Measurements from ENCODE around the gene NGF.
A peak's percentile ranks its signal among the peaks of the same experiment; 100 is the strongest.

The NGF gene

GRCh38 chr1:115252585-115252984, 85.5 kb downstream of the NGF start:
- TF ChIP-seq CTCF (IDR thresholded peaks at IDR 0.05; ENCODE audit: low read depth, low read length): no peak
- Histone ChIP-seq H3K4me3 (ENCODE audit: low read depth, low read length) (no peak overlapping the region), H3K4me1 (no peaks in the 10 kb centered on the region), H3K9me3 (no peaks in the 10 kb centered on the region), H3K36me3 (no peaks in the 10 kb centered on the region), H3K27me3 (no peaks in the 10 kb centered on the region)
- DNase-seq: no peak

GRCh38 chr1:115251856-115252255, 86.2 kb downstream of the NGF start:
- Histone ChIP-seq H3K9me3 (no peaks in the 10 kb centered on the region), H3K4me1 (no peaks in the 10 kb centered on the region), H3K27me3 (no peaks in the 10 kb centered on the region), H3K4me3 (ENCODE audit: low read depth, low read length) (no peak overlapping the region), H3K36me3 (no peaks in the 10 kb centered on the region)
- no peak for TF ChIP-seq CTCF (IDR thresholded peaks at IDR 0.05; ENCODE audit: low read depth, low read length)
- DNase-seq: peak; percentile 8

- H3K36me3 ChIP-seq: no peaks in the 10 kb centered on the region
- no peaks in the 10 kb centered on the region for H3K27me3 ChIP-seq
- DNase-seq: no peak
- no peak for TF ChIP-seq CTCF (IDR thresholded peaks at IDR 0.05; ENCODE audit: low read depth, low read length)
- no peaks in the 10 kb centered on the region for H3K4me1 ChIP-seq
- no peaks in the 10 kb centered on the region for H3K9me3 ChIP-seq
- no peak overlapping the region for H3K4me3 ChIP-seq (ENCODE audit: low read depth, low read length)
Observed at GRCh38 chr1:115251340-115251748, 86.7 kb downstream of the NGF start.

- Histone ChIP-seq H3K4me1 (no peaks in the 10 kb centered on the region), H3K27me3 (no peaks in the 10 kb centered on the region), H3K4me3 (ENCODE audit: low read depth, low read length) (no peak overlapping the region), H3K9me3 (no peaks in the 10 kb centered on the region), H3K36me3 (no peaks in the 10 kb centered on the region)
- no peak for DNase-seq
- no peak for TF ChIP-seq CTCF (IDR thresholded peaks at IDR 0.05; ENCODE audit: low read depth, low read length)
Observed at GRCh38 chr1:115246526-115246925, 91.5 kb downstream of the NGF start.

- Histone ChIP-seq H3K36me3 (no peaks in the 10 kb centered on the region), H3K9me3 (no peaks in the 10 kb centered on the region), H3K4me3 (ENCODE audit: low read depth, low read length) (no peak overlapping the region), H3K4me1 (no peaks in the 10 kb centered on the region), H3K27me3 (no peaks in the 10 kb centered on the region)
- no peak for DNase-seq
- no peak for TF ChIP-seq CTCF (IDR thresholded peaks at IDR 0.05; ENCODE audit: low read depth, low read length)
Observed at GRCh38 chr1:115245227-115245626, 92.8 kb downstream of the NGF start.

- no peaks in the 10 kb centered on the region for H3K27me3 ChIP-seq
- H3K9me3 ChIP-seq: no peaks in the 10 kb centered on the region
- DNase-seq: no peak
- no peaks in the 10 kb centered on the region for H3K4me1 ChIP-seq
- no peak for TF ChIP-seq CTCF (IDR thresholded peaks at IDR 0.05; ENCODE audit: low read depth, low read length)
- H3K4me3 ChIP-seq (ENCODE audit: low read depth, low read length): no peak overlapping the region
- H3K36me3 ChIP-seq: no peaks in the 10 kb centered on the region
Observed at GRCh38 chr1:115242543-115242942, 95.5 kb downstream of the NGF start.
